SK-N-SH treated with all-trans-retinoic acid at 6 μM for 48 hours (cell line): ENCODE measurements around the gene TAS1R1.

Source experiments
- ARNTL ChIP-seq: fragments of 450-650 bp; formaldehyde crosslinking; IDR thresholded peaks from 2 replicates; pipeline ENCODE4 v1.5.0; 2020; ENCODE audit warnings: low read depth, mild to moderate bottlenecking, moderate library complexity, borderline replicate concordance
- CREB5 ChIP-seq: fragments of 250-450 bp; sonication (Bioruptor Pico); IDR thresholded peaks from 2 replicates; pipeline ENCODE4 v1.5.1; 2020; ENCODE audit warnings: low read depth, mild to moderate bottlenecking, moderate library complexity
- PATZ1 ChIP-seq: fragments of 250-450 bp; sonication (Bioruptor Pico); IDR thresholded peaks from 2 replicates; pipeline ENCODE4 v1.8.0; 2020; ENCODE audit warnings: mild to moderate bottlenecking, moderate library complexity, borderline replicate concordance
- RARB ChIP-seq: fragments of 250-450 bp; sonication (Bioruptor Pico); IDR thresholded peaks from 2 replicates; pipeline ENCODE4 v1.8.0; 2021; ENCODE audit warnings: mild to moderate bottlenecking, moderate library complexity
- SNAI2 ChIP-seq: fragments of 250-450 bp; sonication (Bioruptor Pico); IDR thresholded peaks from 2 replicates; pipeline ENCODE4 v1.5.0; 2020; ENCODE audit warnings: mild to moderate bottlenecking, moderate library complexity
- TSHZ2 ChIP-seq: fragments of 250-450 bp; sonication (Bioruptor Pico); IDR thresholded peaks from 2 replicates; pipeline ENCODE4 v1.5.0; 2020; ENCODE audit warnings: mild to moderate bottlenecking, moderate library complexity
- ZFP3 ChIP-seq: fragments of 250-450 bp; sonication (Bioruptor Pico); IDR thresholded peaks from 2 replicates; pipeline ENCODE4 v1.5.0; 2020; ENCODE audit warnings: mild to moderate bottlenecking, moderate library complexity
- ZFP30 ChIP-seq: fragments of 450-650 bp; formaldehyde crosslinking; IDR thresholded peaks from 2 replicates; pipeline ENCODE4 v1.5.0; 2022; ENCODE audit warnings: mild to moderate bottlenecking, moderate library complexity
- ZNF70 ChIP-seq: fragments of 450-650 bp; formaldehyde crosslinking; IDR thresholded peaks from 2 replicates; pipeline ENCODE4 v1.5.0; 2020; ENCODE audit warnings: mild to moderate bottlenecking, moderate library complexity

GRCh38 chr1:6586404-6586816 lies 31.3 kb downstream of the TAS1R1 start:
- TF ChIP-seq PATZ1 (CRISPR knock-in tag) (no peak), TSHZ2 (CRISPR knock-in tag) (no peak), CREB5 (CRISPR knock-in tag) (no peak), ZNF70 (CRISPR knock-in tag) (no peak), ZFP30 (CRISPR knock-in tag) (no peak), SNAI2 (CRISPR knock-in tag) (no peak), ARNTL (CRISPR knock-in tag) (no peak), ZFP3 (CRISPR knock-in tag) (no peak), RARB (CRISPR knock-in tag) (no peak)
